K562 (cell line): ENCODE results near the gene MED13L. TPM values are rescaled to one million over a fixed set of nuclear protein-coding genes. Genes with fewer than 3 reads are reported as not detected.
A peak's percentile ranks its signal among the peaks of the same experiment; 100 is the strongest.

Source experiments
- ADNP ChIP-seq: fragments of 200-800 bp; sonication (Bioruptor generic); IDR thresholded peaks from 2 replicates; pipeline ENCODE4 v1.6.1; 2016; ENCODE audit warnings: missing genetic modification characterization, missing compliant biosample characterization
- CC2D1A ChIP-seq: fragments of 450-650 bp; IDR thresholded peaks from 2 replicates; pipeline ENCODE4 v1.6.1; 2017; ENCODE audit warnings: mild to moderate bottlenecking
- GTF2E2 ChIP-seq: fragments of 200-800 bp; sonication (Bioruptor generic); IDR thresholded peaks from 2 replicates; pipeline ENCODE4 v1.6.1; 2016; ENCODE audit warnings: missing genetic modification characterization, missing compliant biosample characterization
- MAZ ChIP-seq, 2 experiments: fragments of 450-650 bp in 1 of 2; sonication (generic) in 1 of 2; formaldehyde crosslinking; IDR thresholded peaks in 1 of 2; conservative IDR thresholded peaks in 1 of 2; 2 replicates each; pipeline versions ENCODE4 v1.4.0 to v1.5.0; 2020; ENCODE audit warnings: mild to moderate bottlenecking in 1 of 2, missing genetic modification reagents in 1 of 2
- NR3C1 ChIP-seq: sonication (generic); formaldehyde crosslinking; IDR thresholded peaks from 2 replicates; pipeline ENCODE4 v1.8.1; 2022; ENCODE audit warnings: missing genetic modification reagents
- POLR2AphosphoS2 ChIP-seq: IDR thresholded peaks from 2 replicates; pipeline ENCODE4 v1.6.1; 2012; ENCODE audit warnings: low read length, improper control_type of control experiment
- SMARCB1 ChIP-seq: IDR thresholded peaks from 2 replicates; pipeline ENCODE4 v1.6.1; 2011; ENCODE audit warnings: improper control_type of control experiment, low read depth; ENCODE audit not compliant: insufficient read length
- STAT6 ChIP-seq: sonication (generic); formaldehyde crosslinking; IDR thresholded peaks from 2 replicates; pipeline ENCODE4 v1.8.1; 2023; ENCODE audit warnings: mild to moderate bottlenecking, missing genetic modification reagents
- ZBTB8A ChIP-seq: fragments of 450-650 bp; IDR thresholded peaks from 2 replicates; pipeline ENCODE4 v1.6.1; 2018; ENCODE audit warnings: mild to moderate bottlenecking, moderate library complexity; ENCODE audit not compliant: partially characterized antibody
- ZKSCAN8 ChIP-seq: fragments of 200-800 bp; sonication (Bioruptor generic); IDR thresholded peaks from 2 replicates; pipeline ENCODE4 v1.6.1; 2016; ENCODE audit warnings: missing genetic modification characterization, missing compliant biosample characterization
- ZNF408 ChIP-seq: fragments of 250-450 bp; sonication (Bioruptor Pico); IDR thresholded peaks from 2 replicates; pipeline ENCODE4 v1.4.0; 2020; ENCODE audit warnings: low read depth, mild to moderate bottlenecking, moderate library complexity
- ZNF449 ChIP-seq: fragments of 250-450 bp; sonication (Bioruptor Pico); IDR thresholded peaks from 2 replicates; pipeline ENCODE4 v1.8.0; 2022; ENCODE audit warnings: moderate library complexity, mild to moderate bottlenecking, inconsistent platforms
- polyA plus RNA-seq, 8 experiments: library from polyadenylated mRNA; depleted of rRNA in 4 of 8; stranded (reverse) in 5 of 8; unstranded in 3 of 8; fragments of >200 nt; fragmentation: Nextera tagmentation in 2 of 8; fragmentation: Illumina TruSeq in 1 of 8; extraction: Ambion mirVana in 2 of 8; extraction: Trizol in 1 of 8; gene quantifications; 2 replicates each; pipeline versions ENCODE4 v1.2.1 to v1.2.3, GENCODE V29; 2011 to 2014; ENCODE audit warnings: inconsistent platforms in 1 of 8, missing spikeins in 1 of 8
- total RNA-seq, 7 experiments: library from RNA; depleted of rRNA in 6 of 7; stranded (reverse); fragments of >200 nt in 6 of 7; fragmentation: Illumina TruSeq in 2 of 7; extraction: Trizol in 2 of 7; gene quantifications; 2 replicates each; pipeline versions ENCODE4 v1.2.1 to v1.2.3, GENCODE V29; 2011 to 2021; ENCODE audit warnings: low replicate concordance in 1 of 7
- TF ChIP-seq, protein P1 (sequence below), 2 experiments: IDR thresholded peaks; 2 replicates each; pipeline ENCODE4 v1.6.1; 2011; ENCODE audit warnings: borderline replicate concordance in 1 of 2, control low read depth in 1 of 2, low read depth in 1 of 2, low read length in 1 of 2, mild to moderate bottlenecking in 1 of 2, mixed read lengths in 1 of 2, moderate library complexity in 1 of 2; ENCODE audit not compliant: insufficient read depth in 1 of 2, insufficient read length in 1 of 2, poor library complexity in 1 of 2, severe bottlenecking in 1 of 2; ENCODE audit errors: extremely low read depth in 1 of 2
- TF ChIP-seq, protein P2 (sequence below): sonication (generic); formaldehyde crosslinking; IDR thresholded peaks from 2 replicates; pipeline ENCODE4 v1.8.1; 2023; ENCODE audit warnings: mild to moderate bottlenecking, missing genetic modification reagents
- TF ChIP-seq, protein P3 (sequence below): fragments of 450-650 bp; formaldehyde crosslinking; IDR thresholded peaks from 2 replicates; pipeline ENCODE4 v1.4.0; 2020; ENCODE audit warnings: mild to moderate bottlenecking, mixed read lengths

MED13L gene
- total and polyA plus RNA-seq, 9 of the 15 experiments (the other 6 are each of a cell fraction or from before 2014, with no cell fraction given) = 13.4 to 90.3 (median 36.9) TPM

- TF ChIP-seq, protein P1, sequence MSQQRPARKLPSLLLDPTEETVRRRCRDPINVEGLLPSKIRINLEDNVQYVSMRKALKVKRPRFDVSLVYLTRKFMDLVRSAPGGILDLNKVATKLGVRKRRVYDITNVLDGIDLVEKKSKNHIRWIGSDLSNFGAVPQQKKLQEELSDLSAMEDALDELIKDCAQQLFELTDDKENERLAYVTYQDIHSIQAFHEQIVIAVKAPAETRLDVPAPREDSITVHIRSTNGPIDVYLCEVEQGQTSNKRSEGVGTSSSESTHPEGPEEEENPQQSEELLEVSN (IDR thresholded peaks at IDR 0.05; ENCODE audit: borderline replicate concordance in 1 of 2, extremely low read depth in 1 of 2, insufficient read depth in 1 of 2, insufficient read length in 1 of 2, low read depth in 1 of 2, low read length in 1 of 2, poor library complexity in 1 of 2, severe bottlenecking in 1 of 2) = peak; percentile 26 to 59
- TF ChIP-seq ZBTB8A (no peak), ZKSCAN8 (CRISPR knock-in tag) (no peak), ZNF449 (no peak), MAZ (CRISPR knock-in tag; conservative IDR thresholded peaks at IDR 0.05 in 1 of 2, IDR thresholded peaks at IDR 0.05 in 1 of 2) (peak; percentile 86 to 94), NR3C1 (CRISPR knock-in tag) (no peak), SMARCB1 (no peak), ZNF408 (no peak), ADNP (tag) (peak; percentile 70; the same call in 1 of the 2 replicates), GTF2E2 (tag) (peak; percentile 57; the same call in 1 of the 2 replicates), STAT6 (CRISPR knock-in tag) (no peak), CC2D1A (no peak), POLR2AphosphoS2 (no peak)
- TF ChIP-seq, protein P2, sequence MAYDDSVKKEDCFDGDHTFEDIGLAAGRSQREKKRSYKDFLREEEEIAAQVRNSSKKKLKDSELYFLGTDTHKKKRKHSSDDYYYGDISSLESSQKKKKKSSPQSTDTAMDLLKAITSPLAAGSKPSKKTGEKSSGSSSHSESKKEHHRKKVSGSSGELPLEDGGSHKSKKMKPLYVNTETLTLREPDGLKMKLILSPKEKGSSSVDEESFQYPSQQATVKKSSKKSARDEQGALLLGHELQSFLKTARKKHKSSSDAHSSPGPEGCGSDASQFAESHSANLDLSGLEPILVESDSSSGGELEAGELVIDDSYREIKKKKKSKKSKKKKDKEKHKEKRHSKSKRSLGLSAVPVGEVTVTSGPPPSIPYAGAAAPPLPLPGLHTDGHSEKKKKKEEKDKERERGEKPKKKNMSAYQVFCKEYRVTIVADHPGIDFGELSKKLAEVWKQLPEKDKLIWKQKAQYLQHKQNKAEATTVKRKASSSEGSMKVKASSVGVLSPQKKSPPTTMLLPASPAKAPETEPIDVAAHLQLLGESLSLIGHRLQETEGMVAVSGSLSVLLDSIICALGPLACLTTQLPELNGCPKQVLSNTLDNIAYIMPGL (CRISPR knock-in tag) = no peak
- TF ChIP-seq, protein P3, sequence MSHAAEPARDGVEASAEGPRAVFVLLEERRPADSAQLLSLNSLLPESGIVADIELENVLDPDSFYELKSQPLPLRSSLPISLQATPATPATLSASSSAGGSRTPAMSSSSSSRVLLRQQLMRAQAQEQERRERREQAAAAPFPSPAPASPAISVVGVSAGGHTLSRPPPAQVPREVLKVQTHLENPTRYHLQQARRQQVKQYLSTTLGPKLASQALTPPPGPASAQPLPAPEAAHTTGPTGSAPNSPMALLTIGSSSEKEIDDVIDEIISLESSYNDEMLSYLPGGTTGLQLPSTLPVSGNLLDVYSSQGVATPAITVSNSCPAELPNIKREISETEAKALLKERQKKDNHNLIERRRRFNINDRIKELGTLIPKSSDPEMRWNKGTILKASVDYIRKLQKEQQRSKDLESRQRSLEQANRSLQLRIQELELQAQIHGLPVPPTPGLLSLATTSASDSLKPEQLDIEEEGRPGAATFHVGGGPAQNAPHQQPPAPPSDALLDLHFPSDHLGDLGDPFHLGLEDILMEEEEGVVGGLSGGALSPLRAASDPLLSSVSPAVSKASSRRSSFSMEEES (CRISPR knock-in tag) = peak; percentile 96
Observed at GRCh38 chr12:116277467-116278278, at the start of gene MED13L (continued).
